K562 (cell line): ENCODE measurements around the gene ELAC1. TPM values are rescaled to one million over a fixed set of nuclear protein-coding genes. Genes with fewer than 3 reads are reported as not detected.

Experiments
- ATAC-seq: fragments of 200-7000 bp; cut with Tn5 transposase; 3 replicates; pipeline ENCODE4 v1.9.1; 2020; ENCODE audit warnings: moderate library complexity
- BruUV-seq: library from RNA; stranded (reverse); fragments of 400-500 nt; replicated peaks from 2 replicates; lab custom pipeline; 2021; lab: Mats Ljungman, UMichigan
- CTCF ChIA-PET: fragments of 300-600 bp; formaldehyde crosslinking; extraction: SDS; loops from one replicate; lab custom pipeline; 2021; ENCODE audit warnings: low intra/inter-chr PET ratio; lab: Yijun Ruan, JAX
- POLR2A ChIA-PET: fragments of 300-600, 350-650 bp; sonication (Branson Sonifier 250); formaldehyde crosslinking; extraction: SDS; loops from one replicate; lab custom pipeline; 2021; ENCODE audit warnings: antibody characterized with exemption, inconsistent platforms; lab: Yijun Ruan, JAX
- DNase-seq, 4 experiments: peaks; one replicate each; pipeline versions ENCODE4 v3.0.0 to v3.0.0-alpha.2; 2011 to 2018; ENCODE audit warnings: low spot score in 3 of 4, mixed read lengths in 3 of 4; ENCODE audit errors: extremely low read depth in 1 of 4
- FAIRE-seq: peaks from 2 replicates; lab custom pipeline; 2011; peaks lifted over from hg19 to GRCh38; lab: Jason Lieb, UNC
- H2AFZ ChIP-seq: 2 replicates; pipeline ENCODE4 v1.6.0; 2011; ENCODE audit warnings: low read depth, low read length, control low read depth, inconsistent platforms
- H3K27ac ChIP-seq: fragments of 200-600 bp; 3 replicates; pipeline ENCODE4 v1.8.0; 2011; ENCODE audit warnings: low read depth, mild to moderate bottlenecking, control low read depth, inconsistent platforms, low read length, moderate library complexity, mixed read lengths; ENCODE audit errors: extremely low read depth
- H3K27me3 ChIP-seq, 2 experiments: fragments of 300-600 bp in 1 of 2; 2 replicates in 1 of 2; 3 replicates in 1 of 2; pipeline versions ENCODE4 v1.6.0 to v1.8.0; 2011; ENCODE audit warnings: inconsistent platforms in 2 of 2, low read length in 2 of 2, mild to moderate bottlenecking in 1 of 2, mixed read lengths in 1 of 2, moderate library complexity in 1 of 2; ENCODE audit not compliant: control insufficient read depth in 2 of 2, insufficient read depth in 2 of 2
- H3K36me3 ChIP-seq: fragments of 300-600 bp; 3 replicates; pipeline ENCODE4 v1.8.0; 2011; ENCODE audit warnings: mild to moderate bottlenecking, low read length, inconsistent platforms; ENCODE audit not compliant: control insufficient read depth, insufficient read depth
- H3K4me1 ChIP-seq, 2 experiments: fragments of 200-600 bp in 1 of 2; replicated peaks in 1 of 2; 2 replicates in 1 of 2; 3 replicates in 1 of 2; pipeline versions ENCODE4 v1.5.1 to v1.8.0; 2011; ENCODE audit warnings: inconsistent platforms in 2 of 2, low read length in 2 of 2, mild to moderate bottlenecking in 1 of 2, mixed read lengths in 1 of 2, moderate library complexity in 1 of 2; ENCODE audit not compliant: control insufficient read depth in 2 of 2, insufficient read depth in 2 of 2
- H3K4me2 ChIP-seq: 2 replicates; pipeline ENCODE4 v1.6.1; 2011; ENCODE audit warnings: low read length, control low read depth, inconsistent platforms, mixed read lengths; ENCODE audit not compliant: insufficient read depth
- H3K4me3 ChIP-seq: fragments of 200-600 bp; sonication (generic), shearing (Covaris generic); 2 replicates; pipeline ENCODE4 v1.5.1; 2016; ENCODE audit warnings: control low read depth, inconsistent platforms
- H3K79me2 ChIP-seq: fragments of 200-600 bp; 3 replicates; pipeline ENCODE4 v1.8.0; 2011; ENCODE audit warnings: low read length, inconsistent platforms; ENCODE audit not compliant: control insufficient read depth, insufficient read depth
- H3K9ac ChIP-seq, 2 experiments: 2 replicates each; pipeline versions ENCODE4 v1.6.0 to v1.6.1; 2011; ENCODE audit warnings: low read depth in 2 of 2, low read length in 2 of 2, control low read depth in 1 of 2, inconsistent platforms in 1 of 2, mild to moderate bottlenecking in 1 of 2, mixed read lengths in 1 of 2; ENCODE audit not compliant: insufficient read depth in 1 of 2
- H3K9me1 ChIP-seq: one replicate; pipeline ENCODE4 v1.6.0; 2011; ENCODE audit warnings: inconsistent platforms, mild to moderate bottlenecking, low read length, moderate library complexity; ENCODE audit not compliant: control insufficient read depth, insufficient read depth
- H3K9me3 ChIP-seq: replicated peaks from 2 replicates; pipeline ENCODE4 v1.5.1; 2011; ENCODE audit warnings: low read depth, low read length, inconsistent platforms; ENCODE audit not compliant: control insufficient read depth, insufficient read depth
- H4K20me1 ChIP-seq: replicated peaks from 2 replicates; pipeline ENCODE4 v1.6.1; 2011; ENCODE audit warnings: low read length, inconsistent platforms, mixed read lengths; ENCODE audit not compliant: control insufficient read depth, insufficient read depth
- CBX2 ChIP-seq: fragments of 200-600 bp; sonication (generic); IDR thresholded peaks from one replicate; pipeline ENCODE4 v1.6.1; 2012; ENCODE audit warnings: mild to moderate bottlenecking, low read length, inconsistent platforms; ENCODE audit not compliant: insufficient read depth, poor library complexity, severe bottlenecking
- CHD1 ChIP-seq: fragments of 200-600 bp; sonication (generic); IDR thresholded peaks from one replicate; pipeline ENCODE4 v1.6.1; 2012; ENCODE audit warnings: mild to moderate bottlenecking, moderate library complexity, low read length, inconsistent platforms
- CREM ChIP-seq: IDR thresholded peaks from 2 replicates; pipeline ENCODE4 v1.6.1; 2014; ENCODE audit warnings: antibody characterized with exemption, low read depth
- ELF1 ChIP-seq: fragments of 200-800 bp; sonication (Bioruptor generic); IDR thresholded peaks from 2 replicates; pipeline ENCODE4 v1.6.1; 2016; ENCODE audit warnings: missing genetic modification characterization, missing compliant biosample characterization
- ETS1 ChIP-seq: conservative IDR thresholded peaks from 2 replicates; pipeline ENCODE4 v1.6.1; 2011; ENCODE audit warnings: low read depth, mild to moderate bottlenecking, low read length; ENCODE audit not compliant: control insufficient read depth
- JUN ChIP-seq, 2 experiments: sonication (generic) in 1 of 2; formaldehyde crosslinking in 1 of 2; IDR thresholded peaks; 2 replicates each; pipeline versions ENCODE4 v1.6.1 to v1.8.0; 2012 to 2022; ENCODE audit warnings: borderline replicate concordance in 2 of 2, mild to moderate bottlenecking in 2 of 2, improper control_type of control experiment in 1 of 2, low read depth in 1 of 2, low read length in 1 of 2, missing genetic modification reagents in 1 of 2
- RFX1 ChIP-seq: fragments of 450-650 bp; IDR thresholded peaks from 2 replicates; pipeline ENCODE4 v1.6.1; 2016; ENCODE audit warnings: mild to moderate bottlenecking, moderate library complexity
- SMC3 ChIP-seq: conservative IDR thresholded peaks from 2 replicates; pipeline ENCODE4 v1.6.1; 2011; ENCODE audit warnings: low read depth, low read length, improper control_type of control experiment; ENCODE audit not compliant: insufficient read depth
- SNAPC5 ChIP-seq: fragments of 250-450 bp; sonication (Bioruptor Pico); IDR thresholded peaks from 2 replicates; pipeline ENCODE4 v1.8.0; 2021; ENCODE audit warnings: moderate library complexity, mild to moderate bottlenecking, inconsistent platforms
- SOX6 ChIP-seq: fragments of 450-650 bp; IDR thresholded peaks from 2 replicates; pipeline ENCODE4 v1.6.1; 2014; ENCODE audit warnings: mild to moderate bottlenecking
- USF1 ChIP-seq: sonication (generic); formaldehyde crosslinking; IDR thresholded peaks from 2 replicates; pipeline ENCODE4 v1.9.0; 2022; ENCODE audit warnings: mild to moderate bottlenecking, missing genetic modification reagents
- USF2 ChIP-seq: sonication (generic); formaldehyde crosslinking; IDR thresholded peaks from 2 replicates; pipeline ENCODE4 v1.5.0; 2020; ENCODE audit warnings: missing genetic modification reagents
- ZBTB7A ChIP-seq: IDR thresholded peaks from 2 replicates; pipeline ENCODE4 v1.6.1; 2011; ENCODE audit warnings: low read depth, mild to moderate bottlenecking, low read length, moderate library complexity, borderline replicate concordance; ENCODE audit not compliant: control insufficient read depth
- ZNF197 ChIP-seq: fragments of 200-800 bp; sonication (Bioruptor generic); IDR thresholded peaks from 2 replicates; pipeline ENCODE4 v1.6.1; 2016; ENCODE audit warnings: low read depth, missing genetic modification characterization, missing compliant biosample characterization
- ZNF707 ChIP-seq: fragments of 250-450 bp; sonication (Bioruptor Pico); conservative IDR thresholded peaks from 2 replicates; pipeline ENCODE4 v1.8.0; 2022; ENCODE audit warnings: inconsistent platforms, mild to moderate bottlenecking, moderate library complexity
- WGBS: fragments of 100-300 bp; shearing (Covaris generic); methylation state at CpG from one replicate; pipeline ENCODE4 v1.1.6; 2016; ENCODE audit warnings: low coverage, mixed read lengths; ENCODE audit not compliant: insufficient coverage; ENCODE audit errors: missing lambda C conversion rate; 5-methylcytosine and 5-hydroxymethylcytosine counted together
- in situ Hi-C: fragments of 300-500 bp; cut with MboI; formaldehyde crosslinking; loops from 4 replicates; pipeline ENCODE4 v1.15.0; 2018; ENCODE audit warnings: inconsistent platforms, mixed read lengths
- intact Hi-C: fragments of 100-400 bp; cut with micrococcal nuclease; formaldehyde crosslinking; loops from 2 replicates; pipeline ENCODE4 v1.14.2; 2022
- polyA plus RNA-seq, 8 experiments: library from polyadenylated mRNA; depleted of rRNA in 4 of 8; stranded (reverse) in 5 of 8; unstranded in 3 of 8; fragments of >200 nt; fragmentation: Nextera tagmentation in 2 of 8; fragmentation: Illumina TruSeq in 1 of 8; extraction: Ambion mirVana in 2 of 8; extraction: Trizol in 1 of 8; gene quantifications; 2 replicates each; pipeline versions ENCODE4 v1.2.1 to v1.2.3, GENCODE V29; 2011 to 2014; ENCODE audit warnings: inconsistent platforms in 1 of 8, missing spikeins in 1 of 8
- total RNA-seq, 7 experiments: library from RNA; depleted of rRNA in 6 of 7; stranded (reverse); fragments of >200 nt in 6 of 7; fragmentation: Illumina TruSeq in 2 of 7; extraction: Trizol in 2 of 7; gene quantifications; 2 replicates each; pipeline versions ENCODE4 v1.2.1 to v1.2.3, GENCODE V29; 2011 to 2021; ENCODE audit warnings: low replicate concordance in 1 of 7

The ELAC1 gene
- total and polyA plus RNA-seq, 9 of the 15 experiments (the other 6 are each of a cell fraction or from before 2014, with no cell fraction given): 3.7 to 7.7 (median 4.9) TPM

GRCh38 chr18:51011709-51012108 is 43.9 kb downstream of the ELAC1 start:
- CTCF ChIA-PET: no interaction called here
- POLR2A ChIA-PET: interaction anchor here (0.9 kb wide), 1 partner anchor 25 kb away, joined by 4 read pairs; no protein-coding TSS in a partner anchor

GRCh38 chr18:51012441-51012840 is 44.6 kb downstream of the ELAC1 start:
- peaks cover 5 to 7% of the 10 kb centered on the region in 2 experiments; a peak in 3 of 5 replicates for H3K4me1 ChIP-seq
- 6% methylated on average over 3 of the region's 3 CpGs for WGBS
- POLR2A ChIA-PET: interaction anchor here (0.9 kb wide), 1 partner anchor 25 kb away, joined by 4 read pairs; no protein-coding TSS in a partner anchor
- TF ChIP-seq ETS1 (no peak), SMC3 (no peak), JUN (IDR thresholded peaks at IDR 0.05; ENCODE audit: borderline replicate concordance, low read depth, low read length) (no peak), JUN (CRISPR knock-in tag; IDR thresholded peaks at IDR 0.05; ENCODE audit: borderline replicate concordance) (no peak), SOX6 (no peak), ELF1 (no peak), USF2 (CRISPR knock-in tag) (peak; percentile 57), RFX1 (no peak), USF1 (CRISPR knock-in tag) (peak; percentile 57), CREM (no peak), SNAPC5 (CRISPR knock-in tag) (no peak), CBX2 (no peak)

More at GRCh38 chr18:51011709-51012108, 43.9 kb downstream of the ELAC1 start:
- in situ Hi-C loops (no loop called here), intact Hi-C loops (no loop called here)
- FAIRE-seq (no peak), DNase-seq (no peak), ATAC-seq (no peak)
- no peak overlapping the region for H3K27ac ChIP-seq
- no peaks in the 10 kb centered on the region for H3K36me3 ChIP-seq
- H3K9me1 ChIP-seq: no peaks in the 10 kb centered on the region
- no peak overlapping the region for H3K4me2 ChIP-seq
- no peak overlapping the region for H3K4me3 ChIP-seq
- 26% methylated on average over 3 of the region's 3 CpGs for WGBS
- no peaks in the 10 kb centered on the region for H4K20me1 ChIP-seq
- peaks cover 5 to 12% of the 10 kb centered on the region in 2 experiments; a peak in 3 of 5 replicates for H3K4me1 ChIP-seq
- H2AFZ ChIP-seq: no peak overlapping the region
- no peaks in the 10 kb centered on the region for H3K9me3 ChIP-seq
- no peaks in the 10 kb centered on the region for H3K79me2 ChIP-seq
- TF ChIP-seq ZNF707 (CRISPR knock-in tag) (no peak), ZNF197 (CRISPR knock-in tag) (no peak), ZBTB7A (no peak), CHD1 (no peak)
- H3K9ac ChIP-seq: no peak overlapping the region
- H3K27me3 ChIP-seq: no peaks in the 10 kb centered on the region
- no TSS peak for BruUV-seq

More at GRCh38 chr18:51012441-51012840, 44.6 kb downstream of the ELAC1 start:
- Histone ChIP-seq H2AFZ (no peak overlapping the region), H3K4me2 (no peak overlapping the region), H4K20me1 (no peaks in the 10 kb centered on the region), H3K79me2 (no peaks in the 10 kb centered on the region), H3K27ac (no peak overlapping the region), H3K9ac (no peak overlapping the region), H3K27me3 (no peaks in the 10 kb centered on the region), H3K36me3 (no peaks in the 10 kb centered on the region), H3K4me3 (no peak overlapping the region), H3K9me3 (no peaks in the 10 kb centered on the region), H3K9me1 (no peaks in the 10 kb centered on the region)
- in situ Hi-C loops (no loop called here), intact Hi-C loops (no loop called here)
- FAIRE-seq (no peak), DNase-seq (no peak), ATAC-seq (no peak)
- BruUV-seq: no TSS peak
- CTCF ChIA-PET: no interaction called here
